HepG2 (cell line): Measurements from ENCODE around the gene ADIPOR1. TPM values are rescaled to one million over a fixed set of nuclear protein-coding genes. Genes with fewer than 3 reads are reported as not detected.

Experiments used
- CCDC6 ChIP-seq: sonication (generic); formaldehyde crosslinking; IDR thresholded peaks from 2 replicates; pipeline ENCODE4 v1.8.1; 2022; ENCODE audit warnings: mild to moderate bottlenecking, missing genetic modification reagents, moderate library complexity
- KLF16 ChIP-seq, 2 experiments: sonication (generic) in 1 of 2; formaldehyde crosslinking in 1 of 2; IDR thresholded peaks; 2 replicates each; pipeline versions ENCODE4 v1.6.1 to v1.8.0; 2016 to 2023; ENCODE audit warnings: missing genetic modification reagents in 2 of 2, missing compliant biosample characterization in 1 of 2
- POLR2AphosphoS2 ChIP-seq: IDR thresholded peaks from 2 replicates; pipeline ENCODE4 v1.6.1; 2011; ENCODE audit warnings: low read depth, low read length, improper control_type of control experiment
- RFXANK ChIP-seq: IDR thresholded peaks from 2 replicates; pipeline ENCODE4 v1.6.1; 2016
- SRSF1 ChIP-seq: fragments of 200-400 bp; formaldehyde crosslinking; optimal IDR thresholded peaks from 2 replicates; pipeline ENCODE3; 2017; ENCODE audit warnings: mild to moderate bottlenecking, low read depth, low read length, moderate library complexity
- TOE1 ChIP-seq: sonication (generic); formaldehyde crosslinking; IDR thresholded peaks from 2 replicates; pipeline ENCODE4 v1.4.0; 2020; ENCODE audit warnings: mild to moderate bottlenecking, missing genetic modification reagents
- YEATS4 ChIP-seq: sonication (generic); formaldehyde crosslinking; IDR thresholded peaks from 2 replicates; pipeline ENCODE4 v1.4.0; 2020; ENCODE audit warnings: missing genetic modification reagents, borderline replicate concordance
- ZIK1 ChIP-seq: sonication (generic); formaldehyde crosslinking; IDR thresholded peaks from 2 replicates; pipeline ENCODE4 v1.5.0; 2020; ENCODE audit warnings: mild to moderate bottlenecking, low read depth, missing genetic modification reagents, borderline replicate concordance
- ZNF121 ChIP-seq: sonication (generic); formaldehyde crosslinking; IDR thresholded peaks from 2 replicates; pipeline ENCODE4 v1.5.0; 2020; ENCODE audit warnings: mild to moderate bottlenecking, missing genetic modification reagents
- ZNF30 ChIP-seq: sonication (generic); formaldehyde crosslinking; IDR thresholded peaks from 2 replicates; pipeline ENCODE4 v1.5.0; 2020; ENCODE audit warnings: mild to moderate bottlenecking, missing genetic modification reagents
- ZNF317 ChIP-seq: sonication (generic); formaldehyde crosslinking; IDR thresholded peaks from 2 replicates; pipeline ENCODE4 v1.5.0; 2020; ENCODE audit warnings: mild to moderate bottlenecking, missing genetic modification reagents
- ZNF674 ChIP-seq: sonication (generic); formaldehyde crosslinking; IDR thresholded peaks from 2 replicates; pipeline ENCODE4 v1.5.0; 2020; ENCODE audit warnings: low read depth, mild to moderate bottlenecking, missing genetic modification reagents
- ZSCAN21 ChIP-seq: sonication (generic); formaldehyde crosslinking; IDR thresholded peaks from 2 replicates; pipeline ENCODE4 v1.8.0; 2022; ENCODE audit warnings: mild to moderate bottlenecking, missing genetic modification reagents, moderate library complexity, borderline replicate concordance
- polyA plus RNA-seq, 8 experiments: library from polyadenylated mRNA; depleted of rRNA in 3 of 8; stranded (reverse) in 7 of 8; unstranded in 1 of 8; fragments of >200 nt; fragmentation: Illumina TruSeq in 4 of 8; extraction: Trizol in 4 of 8; gene quantifications; 2 replicates each; pipeline versions ENCODE4 v1.2.1 to v1.2.3, GENCODE V29; 2011 to 2016; ENCODE audit warnings: low read depth in 4 of 8, missing spikeins in 1 of 8, mixed read lengths in 1 of 8; ENCODE audit not compliant: insufficient read depth in 1 of 8
- total RNA-seq, 5 experiments: library from RNA; depleted of rRNA; stranded (reverse); fragments of >200 nt; fragmentation: Illumina TruSeq; extraction: Trizol; gene quantifications; 2 replicates each; pipeline ENCODE4 v1.2.3, GENCODE V29; 2016; ENCODE audit warnings: low read depth in 1 of 5
- TF ChIP-seq, protein P1 (sequence below): sonication (generic); formaldehyde crosslinking; IDR thresholded peaks from 2 replicates; pipeline ENCODE4 v1.4.0; 2020; ENCODE audit warnings: mild to moderate bottlenecking, missing genetic modification reagents
- TF ChIP-seq, protein P2 (sequence below), 2 experiments: sonication (generic) in 1 of 2; formaldehyde crosslinking in 1 of 2; IDR thresholded peaks; 2 replicates each; pipeline versions ENCODE4 v1.4.0 to v1.6.1; 2018 to 2020; ENCODE audit warnings: missing genetic modification reagents in 2 of 2, borderline replicate concordance in 1 of 2, low read depth in 1 of 2, mild to moderate bottlenecking in 1 of 2, missing biosample characterization in 1 of 2
- TF ChIP-seq, protein P3 (sequence below): sonication (generic); formaldehyde crosslinking; IDR thresholded peaks from 2 replicates; pipeline ENCODE4 v1.4.0; 2020; ENCODE audit warnings: missing genetic modification reagents, mild to moderate bottlenecking, borderline replicate concordance
- TF ChIP-seq, protein P4 (sequence below): sonication (generic); formaldehyde crosslinking; IDR thresholded peaks from 2 replicates; pipeline ENCODE4 v1.4.0; 2020; ENCODE audit warnings: mild to moderate bottlenecking, low read depth, missing genetic modification reagents
- TF ChIP-seq, protein P5 (sequence below): sonication (generic); formaldehyde crosslinking; IDR thresholded peaks from 2 replicates; pipeline ENCODE4 v1.5.0; 2020; ENCODE audit warnings: mild to moderate bottlenecking, missing genetic modification reagents

Gene ADIPOR1
- total and polyA plus RNA-seq, 2 of the 13 experiments (the other 11 are each of a cell fraction or from before 2014, with no cell fraction given), result 60.0 to 141 TPM

DNA sequence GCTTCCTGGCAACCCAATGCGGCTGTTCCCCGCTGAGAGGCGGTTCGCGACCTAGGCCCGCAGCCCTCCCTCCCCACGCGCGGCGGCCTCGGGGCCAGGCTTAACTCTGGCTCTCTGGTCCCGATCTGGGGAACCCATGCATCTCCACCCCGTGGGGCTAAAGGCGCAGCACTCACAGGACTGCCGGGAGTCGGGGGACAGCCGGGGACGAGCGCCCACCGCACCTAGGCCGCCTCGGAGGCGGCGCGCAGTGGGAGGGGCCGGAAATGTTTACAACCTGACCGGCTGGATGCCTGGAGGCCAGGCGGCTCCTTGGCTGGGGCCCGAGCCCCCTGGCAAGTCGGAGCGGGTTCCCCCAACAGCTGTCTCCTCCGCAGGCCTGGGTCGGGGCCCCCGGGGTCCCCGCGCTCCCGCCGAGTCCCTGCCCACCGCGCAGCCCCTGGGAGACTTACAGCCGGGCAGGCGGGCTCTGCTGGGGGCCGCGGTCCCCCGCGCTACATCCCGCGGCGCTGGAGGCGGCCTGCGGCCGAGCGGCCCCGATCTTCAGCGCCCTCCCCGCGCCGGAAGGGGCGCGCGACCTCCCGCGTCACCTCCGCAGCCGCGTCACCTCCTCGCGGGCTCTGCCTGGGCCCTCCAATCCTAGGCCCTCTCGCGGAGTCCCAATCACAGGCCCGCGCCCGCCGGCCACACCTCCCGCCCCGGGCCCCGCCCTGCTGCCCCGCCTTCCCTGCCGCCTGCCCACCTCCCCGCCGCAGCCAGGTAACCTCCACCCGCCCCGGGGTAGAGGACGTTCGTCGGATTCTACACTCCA is at the start of gene ADIPOR1 (continued):
- TF ChIP-seq ZIK1 (no peak), ZNF317 (CRISPR knock-in tag) (no peak), ZNF121 (CRISPR knock-in tag) (no peak), TOE1 (CRISPR knock-in tag) (no peak), KLF16 (CRISPR knock-in tag; IDR thresholded peaks at IDR 0.05) (no peak), YEATS4 (peak; percentile 61; the same call in 1 of the 2 replicates), RFXANK (CRISPR knock-in tag) (no peak), ZNF30 (CRISPR knock-in tag) (no peak), CCDC6 (CRISPR knock-in tag) (0 out of 2 replicates have a peak, but pooled peaks have one; percentile 53), ZSCAN21 (CRISPR knock-in tag) (peak; percentile 65; the same call in 1 of the 2 replicates), SRSF1 (peak; percentile 36), ZNF674 (CRISPR knock-in tag) (no peak), POLR2AphosphoS2 (no peak)
- TF ChIP-seq, protein P1, sequence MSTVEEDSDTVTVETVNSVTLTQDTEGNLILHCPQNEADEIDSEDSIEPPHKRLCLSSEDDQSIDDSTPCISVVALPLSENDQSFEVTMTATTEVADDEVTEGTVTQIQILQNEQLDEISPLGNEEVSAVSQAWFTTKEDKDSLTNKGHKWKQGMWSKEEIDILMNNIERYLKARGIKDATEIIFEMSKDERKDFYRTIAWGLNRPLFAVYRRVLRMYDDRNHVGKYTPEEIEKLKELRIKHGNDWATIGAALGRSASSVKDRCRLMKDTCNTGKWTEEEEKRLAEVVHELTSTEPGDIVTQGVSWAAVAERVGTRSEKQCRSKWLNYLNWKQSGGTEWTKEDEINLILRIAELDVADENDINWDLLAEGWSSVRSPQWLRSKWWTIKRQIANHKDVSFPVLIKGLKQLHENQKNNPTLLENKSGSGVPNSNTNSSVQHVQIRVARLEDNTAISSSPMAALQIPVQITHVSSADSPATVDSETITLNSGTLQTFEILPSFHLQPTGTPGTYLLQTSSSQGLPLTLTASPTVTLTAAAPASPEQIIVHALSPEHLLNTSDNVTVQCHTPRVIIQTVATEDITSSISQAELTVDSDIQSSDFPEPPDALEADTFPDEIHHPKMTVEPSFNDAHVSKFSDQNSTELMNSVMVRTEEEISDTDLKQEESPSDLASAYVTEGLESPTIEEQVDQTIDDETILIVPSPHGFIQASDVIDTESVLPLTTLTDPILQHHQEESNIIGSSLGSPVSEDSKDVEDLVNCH, result no peak
- TF ChIP-seq, protein P2, sequence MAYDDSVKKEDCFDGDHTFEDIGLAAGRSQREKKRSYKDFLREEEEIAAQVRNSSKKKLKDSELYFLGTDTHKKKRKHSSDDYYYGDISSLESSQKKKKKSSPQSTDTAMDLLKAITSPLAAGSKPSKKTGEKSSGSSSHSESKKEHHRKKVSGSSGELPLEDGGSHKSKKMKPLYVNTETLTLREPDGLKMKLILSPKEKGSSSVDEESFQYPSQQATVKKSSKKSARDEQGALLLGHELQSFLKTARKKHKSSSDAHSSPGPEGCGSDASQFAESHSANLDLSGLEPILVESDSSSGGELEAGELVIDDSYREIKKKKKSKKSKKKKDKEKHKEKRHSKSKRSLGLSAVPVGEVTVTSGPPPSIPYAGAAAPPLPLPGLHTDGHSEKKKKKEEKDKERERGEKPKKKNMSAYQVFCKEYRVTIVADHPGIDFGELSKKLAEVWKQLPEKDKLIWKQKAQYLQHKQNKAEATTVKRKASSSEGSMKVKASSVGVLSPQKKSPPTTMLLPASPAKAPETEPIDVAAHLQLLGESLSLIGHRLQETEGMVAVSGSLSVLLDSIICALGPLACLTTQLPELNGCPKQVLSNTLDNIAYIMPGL (CRISPR knock-in tag; IDR thresholded peaks at IDR 0.05; ENCODE audit: borderline replicate concordance in 1 of 2, low read depth in 1 of 2), result peak; percentile 15 to 57; a peak in 3 of 4 replicates
- TF ChIP-seq, protein P3, sequence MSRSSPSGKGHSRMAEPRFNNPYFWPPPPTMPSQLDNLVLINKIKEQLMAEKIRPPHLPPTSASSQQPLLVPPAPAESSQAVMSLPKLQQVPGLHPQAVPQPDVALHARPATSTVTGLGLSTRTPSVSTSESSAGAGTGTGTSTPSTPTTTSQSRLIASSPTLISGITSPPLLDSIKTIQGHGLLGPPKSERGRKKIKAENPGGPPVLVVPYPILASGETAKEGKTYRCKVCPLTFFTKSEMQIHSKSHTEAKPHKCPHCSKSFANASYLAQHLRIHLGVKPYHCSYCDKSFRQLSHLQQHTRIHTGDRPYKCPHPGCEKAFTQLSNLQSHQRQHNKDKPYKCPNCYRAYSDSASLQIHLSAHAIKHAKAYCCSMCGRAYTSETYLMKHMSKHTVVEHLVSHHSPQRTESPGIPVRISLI (CRISPR knock-in tag), result no peak
- TF ChIP-seq, protein P4, sequence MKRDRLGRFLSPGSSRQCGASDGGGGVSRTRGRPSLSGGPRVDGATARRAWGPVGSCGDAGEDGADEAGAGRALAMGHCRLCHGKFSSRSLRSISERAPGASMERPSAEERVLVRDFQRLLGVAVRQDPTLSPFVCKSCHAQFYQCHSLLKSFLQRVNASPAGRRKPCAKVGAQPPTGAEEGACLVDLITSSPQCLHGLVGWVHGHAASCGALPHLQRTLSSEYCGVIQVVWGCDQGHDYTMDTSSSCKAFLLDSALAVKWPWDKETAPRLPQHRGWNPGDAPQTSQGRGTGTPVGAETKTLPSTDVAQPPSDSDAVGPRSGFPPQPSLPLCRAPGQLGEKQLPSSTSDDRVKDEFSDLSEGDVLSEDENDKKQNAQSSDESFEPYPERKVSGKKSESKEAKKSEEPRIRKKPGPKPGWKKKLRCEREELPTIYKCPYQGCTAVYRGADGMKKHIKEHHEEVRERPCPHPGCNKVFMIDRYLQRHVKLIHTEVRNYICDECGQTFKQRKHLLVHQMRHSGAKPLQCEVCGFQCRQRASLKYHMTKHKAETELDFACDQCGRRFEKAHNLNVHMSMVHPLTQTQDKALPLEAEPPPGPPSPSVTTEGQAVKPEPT (CRISPR knock-in tag), result no peak
- TF ChIP-seq, protein P5, sequence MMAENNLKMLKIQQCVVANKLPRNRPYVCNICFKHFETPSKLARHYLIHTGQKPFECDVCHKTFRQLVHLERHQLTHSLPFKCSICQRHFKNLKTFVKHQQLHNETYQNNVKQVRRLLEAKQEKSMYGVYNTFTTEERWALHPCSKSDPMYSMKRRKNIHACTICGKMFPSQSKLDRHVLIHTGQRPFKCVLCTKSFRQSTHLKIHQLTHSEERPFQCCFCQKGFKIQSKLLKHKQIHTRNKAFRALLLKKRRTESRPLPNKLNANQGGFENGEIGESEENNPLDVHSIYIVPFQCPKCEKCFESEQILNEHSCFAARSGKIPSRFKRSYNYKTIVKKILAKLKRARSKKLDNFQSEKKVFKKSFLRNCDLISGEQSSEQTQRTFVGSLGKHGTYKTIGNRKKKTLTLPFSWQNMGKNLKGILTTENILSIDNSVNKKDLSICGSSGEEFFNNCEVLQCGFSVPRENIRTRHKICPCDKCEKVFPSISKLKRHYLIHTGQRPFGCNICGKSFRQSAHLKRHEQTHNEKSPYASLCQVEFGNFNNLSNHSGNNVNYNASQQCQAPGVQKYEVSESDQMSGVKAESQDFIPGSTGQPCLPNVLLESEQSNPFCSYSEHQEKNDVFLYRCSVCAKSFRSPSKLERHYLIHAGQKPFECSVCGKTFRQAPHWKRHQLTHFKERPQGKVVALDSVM (CRISPR knock-in tag), result peak; percentile 54
